GM10248 (cell line): Measurements from ENCODE around the gene GRHL1.

Experiments used
- CTCF ChIA-PET: fragments of 300-600 bp; sonication (Branson Sonifier 250); formaldehyde crosslinking; extraction: SDS; loops from one replicate; lab custom pipeline; 2021; ENCODE audit warnings: antibody characterized with exemption; lab: Yijun Ruan, JAX
- POLR2A ChIA-PET: fragments of 350-650 bp; sonication (Branson Sonifier 250); formaldehyde crosslinking; extraction: SDS; loops from one replicate; lab custom pipeline; 2020; ENCODE audit warnings: antibody characterized with exemption; lab: Yijun Ruan, JAX
- DNase-seq: peaks from one replicate; pipeline ENCODE4 v3.0.0; 2012; ENCODE audit errors: extremely low spot score
- CTCF ChIP-seq: IDR thresholded peaks from 2 replicates; pipeline ENCODE4 v1.5.1; 2012; ENCODE audit warnings: mild to moderate bottlenecking, low read depth; ENCODE audit errors: extremely low read depth, missing control alignments, control extremely low read depth

GRHL1 gene

GRCh38 chr2:9952286-9952737 lies 819 bp downstream of the GRHL1 start:
- ChIA-PET CTCF (interaction anchor here (0.9 to 1.5 kb wide), 3 partner anchors 9 to 139 kb away, joined by 3 to 4 read pairs (median 3); no protein-coding TSS in a partner anchor), POLR2A (no interaction called here)
- DNase-seq, result no peak
- TF ChIP-seq CTCF, result no peak

DNA sequence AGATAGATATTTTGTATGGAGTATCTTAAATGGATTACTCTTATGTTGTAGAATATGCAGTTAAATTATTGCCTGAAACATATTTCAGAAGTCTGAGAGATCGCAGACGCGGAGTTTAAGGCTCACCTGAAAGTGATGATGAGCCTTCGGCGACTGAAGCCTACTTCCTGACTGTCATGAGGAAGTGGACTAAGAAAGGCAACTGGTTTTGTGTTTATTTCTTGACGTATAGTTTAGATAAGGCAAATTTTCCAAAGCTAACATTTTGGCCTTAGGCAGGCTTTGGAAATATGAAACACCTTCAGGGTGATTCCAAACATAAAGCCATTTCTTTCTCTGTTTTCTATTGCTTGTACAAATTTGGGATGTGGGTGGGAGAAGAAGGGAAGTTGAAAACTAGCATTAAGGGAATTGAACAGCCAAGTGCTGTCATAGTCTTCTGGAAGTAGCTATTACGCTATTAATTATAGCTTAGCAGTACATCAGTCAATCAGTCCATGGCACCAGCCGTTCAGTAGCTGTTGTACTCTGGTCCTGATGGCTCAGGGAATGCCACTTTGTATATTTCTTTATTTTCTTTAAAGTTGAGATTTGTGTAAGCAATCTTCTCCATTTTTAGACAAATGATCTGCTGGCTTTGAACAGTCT lies 1.5 kb downstream of the GRHL1 start:
- TF ChIP-seq CTCF, result no peak
- no peak for DNase-seq
- ChIA-PET POLR2A (no interaction called here), CTCF (interaction anchor here (0.7 to 1.5 kb wide), 4 partner anchors 9 to 139 kb away, joined by 3 to 4 read pairs (median 3); no protein-coding TSS in a partner anchor)

GRCh38 chr2:9954136-9954535 lies 2.6 kb downstream of the GRHL1 start:
- CTCF ChIA-PET, result no interaction called here
- DNase-seq, result no peak
- no peak for TF ChIP-seq CTCF
- POLR2A ChIA-PET, result no interaction called here

- no peak for TF ChIP-seq CTCF
- ChIA-PET CTCF (interaction anchor here (1.1 to 3.9 kb wide), 3 partner anchors 18 to 158 kb away, joined by 3 to 16 read pairs (median 3); no protein-coding TSS in a partner anchor), POLR2A (no interaction called here)
These were observed 6.6 kb downstream of the GRHL1 start for GRCh38 chr2:9958057-9958456.

DNA sequence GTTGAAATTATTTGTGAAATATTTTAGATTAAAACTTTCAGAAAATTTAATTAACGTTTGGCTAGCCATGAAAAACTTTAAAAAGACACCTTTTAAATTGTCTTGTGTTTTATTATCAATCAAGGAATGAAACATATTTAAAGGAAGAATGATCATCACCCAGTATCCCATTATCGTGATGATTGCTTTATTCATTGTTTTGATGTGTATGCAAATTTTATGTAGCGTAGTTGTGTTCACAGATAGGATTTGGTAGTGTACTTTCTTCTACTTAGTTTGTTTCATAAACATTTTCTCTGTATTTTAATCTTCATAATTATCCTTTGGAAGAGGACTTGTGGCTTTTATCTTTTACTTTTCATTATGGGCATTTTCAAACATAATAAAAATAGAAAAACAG lies 7.8 kb downstream of the GRHL1 start:
- DNase-seq, result no peak
- POLR2A ChIA-PET, result no interaction called here
- TF ChIP-seq CTCF, result no peak
- CTCF ChIA-PET, result no interaction called here

More at GRCh38 chr2:9958057-9958456, 6.6 kb downstream of the GRHL1 start:
- DNase-seq, result no peak

DNA sequence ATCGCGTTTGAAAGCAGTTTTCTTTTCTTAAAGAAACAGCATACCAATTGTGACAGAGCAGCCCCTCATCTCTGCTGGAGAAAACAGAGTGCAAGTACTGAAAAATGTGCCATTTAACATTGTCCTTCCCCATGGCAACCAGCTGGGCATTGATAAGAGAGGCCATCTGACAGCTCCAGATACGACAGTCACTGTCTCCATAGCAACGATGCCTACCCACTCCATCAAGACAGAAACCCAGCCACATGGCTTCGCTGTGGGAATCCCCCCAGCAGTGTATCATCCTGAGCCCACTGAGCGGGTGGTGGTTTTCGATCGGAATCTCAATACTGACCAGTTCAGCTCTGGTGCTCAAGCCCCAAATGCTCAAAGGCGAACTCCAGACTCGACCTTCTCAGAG lies 9.5 kb downstream of the GRHL1 start:
- no peak for TF ChIP-seq CTCF
- ChIA-PET POLR2A (no interaction called here), CTCF (interaction anchor here (1.2 to 3.0 kb wide), 6 partner anchors 8 to 67 kb away, joined by 3 to 17 read pairs (median 4); no protein-coding TSS in a partner anchor)
- DNase-seq, result no peak
